Ovary (tissue), 9 donors: Measurements from ENCODE around the gene TXK. TPM values are rescaled to one million over a fixed set of nuclear protein-coding genes. Genes with fewer than 3 reads are reported as not detected.

Source experiments
- DNase-seq, 5 donors: peaks; one replicate each; pipeline ENCODE4 v3.0.0-alpha.2; 2019 to 2020
- H3K27ac ChIP-seq, 2 donors: fragments of 200-600 bp; one replicate each; pipeline versions ENCODE4 v1.5.1 to v1.8.0; 2019 to 2022
- H3K27me3 ChIP-seq: fragments of 200-600 bp; one replicate; pipeline ENCODE4 v1.8.0; 2022
- H3K36me3 ChIP-seq: fragments of 200-600 bp; sonication (generic); one replicate; pipeline ENCODE4 v1.5.1; 2019
- H3K4me1 ChIP-seq: one replicate; pipeline ENCODE4 v1.8.1; 2013; ENCODE audit warnings: mild to moderate bottlenecking, moderate library complexity; ENCODE audit not compliant: insufficient read depth
- H3K4me3 ChIP-seq: fragments of 200-600 bp; sonication (generic); one replicate; pipeline ENCODE4 v1.5.1; 2017
- H3K9me3 ChIP-seq, 2 donors: fragments of 200-600 bp in 1 of 2; sonication (generic) in 1 of 2; one replicate each; pipeline versions ENCODE4 v1.5.1 to v1.8.1; 2013 to 2019; ENCODE audit warnings: mild to moderate bottlenecking in 1 of 2, moderate library complexity in 1 of 2
- CTCF ChIP-seq, 3 donors: fragments of 450-650 bp in 2 of 3; fragments of 200-600 bp in 1 of 3; IDR thresholded peaks; one replicate each; pipeline versions ENCODE4 v1.5.1 to v1.8.0; 2016 to 2022; ENCODE audit warnings: antibody characterized with exemption in 3 of 3, mild to moderate bottlenecking in 1 of 3
- EP300 ChIP-seq: sonication (generic); formaldehyde crosslinking; IDR thresholded peaks from one replicate; pipeline ENCODE4 v1.6.1; 2017; ENCODE audit warnings: antibody characterized with exemption
- POLR2A ChIP-seq: fragments of 450-650 bp; IDR thresholded peaks from one replicate; pipeline ENCODE4 v1.6.1; 2017; ENCODE audit warnings: antibody characterized with exemption, mild to moderate bottlenecking, moderate library complexity
- WGBS, 3 donors: extraction: QIAGEN DNeasy Blood & Tissue Kit in 1 of 3; methylation state at CpG; one replicate each; pipeline versions ENCODE4 v1.1.5 to v1.1.7; 2013 to 2017; 5-methylcytosine and 5-hydroxymethylcytosine counted together
- intact Hi-C, 4 donors: fragments of 100-400 bp; cut with DNase I; formaldehyde crosslinking; loops; one replicate each; pipeline versions ENCODE4 v1.11.0 to v1.15.1; 2022 to 2023
- polyA plus RNA-seq, 2 donors: library from polyadenylated mRNA; stranded (reverse); fragments of 200-250 nt in 1 of 2; fragments of 350-450 nt in 1 of 2; fragmentation: Illumina TruSeq in 1 of 2; extraction: RNeasy Lipid Tissue Mini Kit (QIAGEN cat#74804) in 1 of 2; gene quantifications; one replicate each; pipeline ENCODE4 v1.2.3, GENCODE V29; 2013 to 2014
- total RNA-seq, 7 donors: library from RNA; depleted of rRNA in 2 of 7; stranded (reverse); fragments of >200 nt in 2 of 7; fragmentation: NEBNext Ultra II Directional in 3 of 7; extraction: Animal tissue kit (Norgen Biotek cat#: 25700) in 3 of 7; gene quantifications; one replicate each; pipeline versions ENCODE4 v1.1.0 to v1.2.4, GENCODE V29; 2016 to 2023
- donor health status: DM: no; HTN: no; CAD: no; lungs with moderate emphysema.
- donor health status: DM: no; HTN: no; CAD: no.
- donor health status: Bipolar disorder and iron deficiency.
- donor health status: DM: yes; HTN: yes; CAD: no.
- donor health status: DM: no; HTN: no; CAD: no.
- donor health status: DM: yes; HTN: yes; CAD: no.

Gene TXK
- total and polyA plus RNA-seq, 9 donors = 0.11 to 2.3 (median 0.26) TPM

- Histone ChIP-seq H3K4me3 (no peak overlapping the region), H3K9me3 (no peaks in the 10 kb centered on the region)
These were observed 65.9 kb downstream of the TXK start for GRCh38 chr4:48068182-48068581.

DNA sequence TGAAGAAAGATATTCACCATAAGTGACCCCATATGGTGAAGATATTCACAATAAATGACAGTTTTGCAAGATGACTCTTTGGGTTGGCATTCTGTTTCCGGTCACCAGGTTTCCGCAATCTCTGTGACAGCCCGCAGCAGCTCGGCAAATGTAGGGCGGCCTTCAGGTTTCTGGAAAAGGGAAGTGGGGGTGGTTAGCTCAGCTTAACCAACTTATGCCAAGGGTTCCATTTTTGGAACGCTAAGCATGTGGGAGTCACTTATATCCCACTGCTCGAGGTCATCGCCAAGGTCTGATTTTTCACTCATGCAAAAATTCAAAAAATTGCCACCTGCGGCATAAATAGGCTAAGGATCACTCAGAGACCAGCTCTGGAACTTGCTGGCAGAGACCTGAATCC, 66.5 kb downstream of the TXK start:
- Histone ChIP-seq H3K9me3 (no peaks in the 10 kb centered on the region), H3K36me3 (no peaks in the 10 kb centered on the region), H3K27ac (no peak overlapping the region), H3K4me1 (no peaks in the 10 kb centered on the region), H3K4me3 (no peak overlapping the region), H3K27me3 (no peaks in the 10 kb centered on the region)
- DNase-seq = no peak
- WGBS, 3 donors = 82 to 91% (median 83%) methylated on average over 9 of the region's 9 CpGs
- intact Hi-C loops = no loop called here
- TF ChIP-seq EP300 (no peak), CTCF (IDR thresholded peaks at IDR 0.05) (no peak), POLR2A (no peak)

More at GRCh38 chr4:48068182-48068581, 65.9 kb downstream of the TXK start:
- TF ChIP-seq EP300 (no peak), CTCF (IDR thresholded peaks at IDR 0.05) (no peak), POLR2A (no peak)
- Histone ChIP-seq H3K4me1 (no peaks in the 10 kb centered on the region), H3K27ac (no peak overlapping the region), H3K27me3 (no peaks in the 10 kb centered on the region), H3K36me3 (no peaks in the 10 kb centered on the region)
- intact Hi-C loops = no loop called here
- DNase-seq = no peak
- WGBS, 3 donors = 69 to 74% (median 70%) methylated on average over 2 of the region's 2 CpGs

- H3K27ac ChIP-seq = no peak overlapping the region
- TF ChIP-seq CTCF (IDR thresholded peaks at IDR 0.05) (no peak), POLR2A (no peak), EP300 (no peak)
- intact Hi-C loops = no loop called here
- H3K9me3 ChIP-seq = no peaks in the 10 kb centered on the region
- H3K4me3 ChIP-seq = no peak overlapping the region
- H3K36me3 ChIP-seq = no peaks in the 10 kb centered on the region
- no peak for DNase-seq
- H3K27me3 ChIP-seq = no peaks in the 10 kb centered on the region
- H3K4me1 ChIP-seq = no peaks in the 10 kb centered on the region
- WGBS, 3 donors = 81 to 100% (median 97%) methylated on average over 1 of the region's 1 CpG
These were observed 68.4 kb downstream of the TXK start for GRCh38 chr4:48065587-48066052.

DNA sequence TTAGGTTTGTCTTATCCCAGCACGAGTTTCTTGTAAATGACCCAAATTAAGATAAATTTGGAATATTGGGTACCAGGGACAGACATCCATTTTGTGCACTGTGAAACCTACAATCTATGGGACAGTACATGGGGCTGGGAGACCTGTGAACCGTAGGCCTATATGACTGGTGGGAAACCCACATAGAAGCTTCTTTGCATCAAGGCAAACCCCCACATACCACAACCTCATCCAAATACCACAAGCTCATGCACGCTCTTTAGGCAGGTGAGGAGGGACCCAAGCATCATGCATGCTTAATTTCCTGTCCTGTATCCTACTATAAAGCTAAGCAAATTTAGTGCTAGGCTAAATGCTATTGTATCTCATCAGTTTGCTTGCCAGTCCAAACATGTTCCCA, 69.7 kb downstream of the TXK start:
- H3K4me3 ChIP-seq = no peak overlapping the region
- H3K27me3 ChIP-seq = no peaks in the 10 kb centered on the region
- intact Hi-C loops = no loop called here
- no peaks in the 10 kb centered on the region for H3K9me3 ChIP-seq
- no peak for DNase-seq
- no peaks in the 10 kb centered on the region for H3K36me3 ChIP-seq
- no peak overlapping the region for H3K27ac ChIP-seq
- 66 to 85% (median 80%) methylated on average over 3 of the region's 3 CpGs for WGBS, 3 donors
- TF ChIP-seq POLR2A = no peak
- TF ChIP-seq EP300 = no peak
- TF ChIP-seq CTCF (IDR thresholded peaks at IDR 0.05) = no peak
- H3K4me1 ChIP-seq = no peaks in the 10 kb centered on the region
